Measurements from ENCODE around the gene NPTX1.

Gene NPTX1

DNA sequence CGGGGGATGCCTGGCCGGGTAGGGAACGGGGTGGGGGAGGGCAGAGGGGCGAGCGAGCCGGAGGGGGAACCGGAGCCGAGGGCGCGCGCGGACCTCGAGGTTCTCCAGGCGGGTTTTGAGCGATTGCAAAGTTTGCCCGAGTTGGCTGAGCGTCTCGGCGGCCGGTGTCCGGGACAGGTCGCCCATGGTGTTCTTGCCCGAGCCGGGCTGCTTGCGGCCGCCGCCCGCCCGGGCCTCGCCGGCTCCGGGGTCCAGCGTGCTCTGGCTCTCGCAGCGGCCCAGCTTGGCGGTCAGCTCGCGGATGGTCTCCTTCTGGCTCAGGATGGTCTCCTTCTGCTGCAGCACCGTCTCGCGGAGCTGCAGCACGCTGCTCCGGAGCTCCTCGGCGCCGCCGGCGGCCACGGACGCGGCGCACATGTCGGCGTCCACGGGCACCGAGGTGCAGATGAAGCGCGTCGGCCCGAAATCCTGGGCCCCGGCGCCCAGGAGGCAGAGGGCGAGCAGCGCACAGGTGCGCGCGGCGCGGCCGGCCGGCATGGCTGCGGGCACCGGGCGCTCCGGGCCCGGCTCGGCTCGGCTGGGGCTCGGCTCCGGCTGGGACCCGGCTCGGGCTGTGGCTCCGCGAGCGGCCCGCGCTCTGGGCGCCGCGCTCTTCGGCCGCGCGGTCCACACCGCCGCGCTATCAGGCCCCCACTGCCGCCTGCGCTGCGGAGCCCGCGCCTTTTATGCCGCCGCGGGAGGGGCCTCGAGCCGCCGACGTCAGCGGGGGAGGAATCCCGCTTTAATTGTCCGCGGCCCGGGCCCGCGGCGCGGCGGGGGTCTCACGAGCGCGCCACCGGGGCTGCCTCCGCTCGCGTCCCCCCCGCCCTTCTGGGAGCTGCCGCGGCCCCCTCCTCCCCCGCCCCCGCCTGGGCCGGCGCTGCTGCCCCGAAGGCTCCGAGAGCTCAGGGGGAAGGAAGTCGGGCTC is at the start of gene NPTX1:
Gene NPTX1, minus strand, starts transcription at position 698 of the 967 bp plus-strand sequence. Its CDS starts 161 bp downstream, at position 537.
- ATAC-seq = no peak
- peaks cover 73% of the 10 kb centered on the region for H3K27me3 Mint-ChIP-seq

DNA sequence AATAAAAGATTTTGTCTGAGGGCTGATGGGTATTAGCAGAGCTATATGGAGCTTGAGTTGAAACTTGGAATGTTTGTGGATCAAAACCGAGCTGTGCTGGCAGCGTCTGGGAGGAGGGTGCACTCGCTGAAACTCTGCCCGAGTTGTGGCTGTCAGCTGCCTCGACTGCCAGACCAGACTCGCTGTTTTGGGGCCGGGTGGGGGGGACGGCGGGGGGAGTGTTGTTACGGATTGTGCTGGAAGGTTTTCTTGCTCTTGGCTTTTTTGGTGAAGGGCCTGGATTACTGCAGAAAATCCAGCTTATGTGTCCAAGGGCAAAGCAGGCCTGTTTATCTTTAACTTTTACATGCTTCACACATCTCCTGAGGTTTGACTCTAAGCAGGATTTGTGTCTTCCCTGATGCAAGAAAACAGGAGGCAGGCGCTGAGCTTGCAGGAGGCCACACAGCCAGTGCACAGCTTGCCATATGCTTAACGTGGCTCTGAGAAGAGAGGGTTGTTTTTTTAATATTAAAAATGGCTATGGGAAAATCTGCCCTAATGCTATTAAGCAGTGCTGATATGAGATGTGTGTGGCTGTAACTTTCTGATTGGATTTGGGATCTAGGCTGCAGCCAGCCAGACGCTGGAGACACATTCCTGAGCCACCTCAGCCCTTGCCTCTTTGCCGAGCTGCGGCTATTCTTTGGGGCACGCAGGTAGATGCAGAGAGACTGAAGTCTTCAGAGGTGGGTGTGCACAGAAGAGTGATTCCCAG is 47.7 kb upstream of the NPTX1 start:
- no peaks in the 10 kb centered on the region for H3K36me3 Mint-ChIP-seq
- H3K27me3 Mint-ChIP-seq = peaks cover 48% of the 10 kb centered on the region
- no peaks in the 10 kb centered on the region for H3K4me1 Mint-ChIP-seq
- H3K27ac Mint-ChIP-seq = no peak overlapping the region
- no peaks in the 10 kb centered on the region for H3K9me3 Mint-ChIP-seq
- no peak overlapping the region for H3K4me3 Mint-ChIP-seq
- no peak for ATAC-seq

More for the DNA sequence above, at the start of gene NPTX1:
- Mint-ChIP-seq H3K4me3 (peak within 1 kb of the TSS; percentile 57), H3K9me3 (no peaks in the 10 kb centered on the region), H3K4me1 (peaks cover 23% of the 10 kb centered on the region), H3K36me3 (no peaks in the 10 kb centered on the region), H3K27ac (no peak within 1 kb of the TSS)

DNA sequence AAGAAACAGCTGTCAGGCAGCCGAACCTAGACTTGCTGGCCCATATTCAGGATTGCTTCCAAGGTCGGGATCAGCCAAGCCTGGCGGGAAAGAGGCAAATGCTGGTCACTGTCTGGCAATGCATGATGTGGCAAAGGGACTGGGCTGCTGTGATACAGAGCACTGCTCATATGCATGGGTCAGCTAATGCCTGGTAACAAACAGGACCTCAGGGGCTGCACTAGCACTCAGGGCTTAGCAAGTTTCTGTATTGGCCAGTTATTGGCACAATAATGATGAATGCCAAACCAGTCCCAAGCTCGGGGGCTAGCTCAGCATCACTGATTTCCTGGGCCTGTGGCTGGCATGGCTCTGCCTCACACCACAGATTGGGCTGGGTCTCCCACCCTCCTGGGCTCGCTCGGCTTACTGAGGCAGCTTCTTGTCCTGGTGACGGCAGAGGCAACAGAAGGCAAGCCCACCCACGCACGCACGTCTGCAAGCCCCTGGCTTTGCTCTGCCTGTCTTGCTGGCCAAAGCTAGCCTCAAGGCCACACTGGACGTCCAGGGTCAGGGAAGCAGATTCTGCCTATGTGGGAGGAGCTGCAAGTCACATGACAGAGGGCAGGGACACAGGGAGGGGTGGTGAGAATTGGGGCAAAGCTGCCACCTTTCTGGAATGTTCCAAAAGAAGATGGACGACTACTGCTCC is 46.8 kb upstream of the NPTX1 start:
- H3K27me3 Mint-ChIP-seq = peaks cover 49% of the 10 kb centered on the region
- H3K4me3 Mint-ChIP-seq = no peak overlapping the region
- H3K9me3 Mint-ChIP-seq = peaks cover 5% of the 10 kb centered on the region
- no peaks in the 10 kb centered on the region for H3K36me3 Mint-ChIP-seq
- no peak overlapping the region for H3K27ac Mint-ChIP-seq
- no peak for ATAC-seq
- no peaks in the 10 kb centered on the region for H3K4me1 Mint-ChIP-seq

- no peak for ATAC-seq
- H3K4me1 Mint-ChIP-seq = no peaks in the 10 kb centered on the region
- H3K36me3 Mint-ChIP-seq = no peaks in the 10 kb centered on the region
- H3K27me3 Mint-ChIP-seq = peaks cover 43% of the 10 kb centered on the region
- no peak overlapping the region for H3K4me3 Mint-ChIP-seq
- H3K9me3 Mint-ChIP-seq = peaks cover 5% of the 10 kb centered on the region
- no peak overlapping the region for H3K27ac Mint-ChIP-seq
These were observed 44.5 kb upstream of the NPTX1 start for GRCh38 chr17:80520810-80521455.

GRCh38 chr17:80519091-80519781 is 42.8 kb upstream of the NPTX1 start:
- Mint-ChIP-seq H3K4me1 (no peaks in the 10 kb centered on the region), H3K27ac (no peak overlapping the region), H3K9me3 (peaks cover 5% of the 10 kb centered on the region), H3K4me3 (no peak overlapping the region), H3K36me3 (no peaks in the 10 kb centered on the region), H3K27me3 (peaks cover 34% of the 10 kb centered on the region)
- ATAC-seq = no peak

DNA sequence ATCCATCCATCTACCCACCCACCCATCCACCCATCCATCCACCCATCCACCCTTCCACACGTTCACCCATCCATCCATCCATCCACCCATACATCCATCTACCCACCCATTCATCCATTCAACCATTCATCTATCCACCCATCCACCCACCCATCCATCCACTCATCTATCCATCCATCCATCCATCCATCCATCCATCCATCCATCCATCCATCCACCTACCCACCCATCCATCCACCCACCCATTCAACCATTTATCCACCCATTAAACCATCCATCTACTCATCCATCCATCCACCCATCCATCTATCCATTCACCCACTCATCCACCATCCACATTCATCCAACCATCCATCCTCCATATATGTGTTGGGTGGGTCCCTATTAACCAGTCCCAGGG is 42.0 kb upstream of the NPTX1 start:
- no peak overlapping the region for H3K4me3 Mint-ChIP-seq
- no peaks in the 10 kb centered on the region for H3K36me3 Mint-ChIP-seq
- H3K27ac Mint-ChIP-seq = no peak overlapping the region
- no peak for ATAC-seq
- peaks cover 38% of the 10 kb centered on the region for H3K27me3 Mint-ChIP-seq
- H3K9me3 Mint-ChIP-seq = peaks cover 5% of the 10 kb centered on the region
- no peaks in the 10 kb centered on the region for H3K4me1 Mint-ChIP-seq

DNA sequence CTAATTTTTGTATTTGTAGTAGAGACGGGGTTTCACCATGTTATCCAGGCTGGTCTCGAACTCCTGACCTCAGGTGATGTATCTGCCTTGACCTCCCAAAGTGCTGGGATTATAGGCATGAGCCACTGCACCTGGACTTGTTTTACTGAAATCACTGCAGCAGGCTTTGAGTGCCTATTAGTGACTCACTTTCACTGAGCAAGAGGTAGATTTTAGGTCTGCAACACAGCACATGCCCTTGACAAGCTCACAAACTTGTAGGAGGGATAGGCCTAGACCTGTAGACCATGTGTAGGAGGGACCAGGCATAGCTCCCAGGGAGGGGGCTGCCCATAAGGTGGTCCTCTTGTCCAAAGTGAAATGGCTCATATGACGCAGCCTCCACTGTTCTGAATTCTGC is 41.2 kb upstream of the NPTX1 start:
- Mint-ChIP-seq H3K27ac (no peak overlapping the region), H3K4me1 (no peaks in the 10 kb centered on the region), H3K27me3 (peaks cover 44% of the 10 kb centered on the region), H3K9me3 (peaks cover 5% of the 10 kb centered on the region), H3K4me3 (no peak overlapping the region), H3K36me3 (no peaks in the 10 kb centered on the region)
- no peak for ATAC-seq

DNA sequence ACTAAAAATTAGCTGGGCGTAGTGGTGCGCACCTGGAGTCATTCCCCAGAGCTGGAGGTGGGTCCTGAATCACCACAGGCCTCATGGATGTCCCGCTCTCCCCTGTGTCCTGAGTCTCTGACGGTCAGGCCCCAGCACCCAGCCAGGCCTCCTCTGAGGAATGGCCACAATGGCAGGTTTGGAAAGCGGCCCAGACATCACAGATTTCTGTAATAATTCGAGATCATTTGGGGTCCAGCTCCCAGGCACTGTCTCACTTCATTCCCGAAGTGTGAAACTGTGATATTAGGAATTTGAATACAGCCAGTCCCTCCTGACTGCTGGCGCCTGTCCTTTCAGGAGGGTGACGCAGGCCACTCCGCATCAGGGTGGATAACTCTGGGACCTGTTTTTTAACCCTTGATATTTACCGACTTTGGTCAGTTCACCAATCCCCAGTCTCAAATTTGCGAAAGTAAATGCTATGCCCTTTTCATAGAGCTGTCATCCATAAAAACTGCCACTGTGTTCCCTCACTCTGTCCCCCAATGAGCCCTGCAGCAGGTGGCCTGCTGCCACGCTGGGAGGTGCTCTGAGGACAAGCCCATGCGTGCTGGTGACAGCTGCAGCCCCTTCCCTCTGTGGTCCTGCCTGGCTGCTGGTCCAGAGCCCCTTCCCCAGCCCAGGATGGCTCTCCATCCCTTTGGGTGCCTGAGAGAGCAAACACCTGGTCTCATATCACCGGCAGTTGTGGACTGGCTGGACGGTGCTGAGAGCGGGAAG is 39.9 kb upstream of the NPTX1 start:
- ATAC-seq = no peak
- no peaks in the 10 kb centered on the region for H3K4me1 Mint-ChIP-seq
- no peak overlapping the region for H3K27ac Mint-ChIP-seq
- H3K36me3 Mint-ChIP-seq = no peaks in the 10 kb centered on the region
- no peak overlapping the region for H3K4me3 Mint-ChIP-seq
- peaks cover 5% of the 10 kb centered on the region for H3K9me3 Mint-ChIP-seq
- H3K27me3 Mint-ChIP-seq = peaks cover 41% of the 10 kb centered on the region

DNA sequence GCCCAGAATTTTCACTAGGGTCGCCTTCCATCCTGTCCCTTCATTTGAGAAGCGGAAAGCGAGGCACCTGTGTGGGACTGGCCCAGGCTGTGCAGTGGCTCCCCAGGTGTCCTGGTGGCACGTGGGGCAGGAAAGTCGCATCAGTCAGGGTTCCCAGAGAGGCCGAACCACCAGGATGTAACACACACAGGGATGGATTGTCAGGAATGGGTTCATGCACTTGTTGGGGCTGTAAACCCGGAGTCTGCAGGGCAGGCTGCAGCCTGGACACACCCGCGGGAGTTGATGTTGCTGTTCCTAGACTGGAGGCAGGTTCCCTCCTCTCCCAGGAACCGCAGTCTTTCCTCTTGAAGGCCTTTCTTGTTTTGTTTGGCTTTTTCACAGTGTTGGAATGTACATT is 37.5 kb upstream of the NPTX1 start:
- no peak for ATAC-seq
- Mint-ChIP-seq H3K36me3 (no peaks in the 10 kb centered on the region), H3K27me3 (peaks cover 33% of the 10 kb centered on the region), H3K4me3 (no peak overlapping the region), H3K4me1 (no peaks in the 10 kb centered on the region), H3K27ac (no peak overlapping the region), H3K9me3 (peaks cover 5% of the 10 kb centered on the region)

DNA sequence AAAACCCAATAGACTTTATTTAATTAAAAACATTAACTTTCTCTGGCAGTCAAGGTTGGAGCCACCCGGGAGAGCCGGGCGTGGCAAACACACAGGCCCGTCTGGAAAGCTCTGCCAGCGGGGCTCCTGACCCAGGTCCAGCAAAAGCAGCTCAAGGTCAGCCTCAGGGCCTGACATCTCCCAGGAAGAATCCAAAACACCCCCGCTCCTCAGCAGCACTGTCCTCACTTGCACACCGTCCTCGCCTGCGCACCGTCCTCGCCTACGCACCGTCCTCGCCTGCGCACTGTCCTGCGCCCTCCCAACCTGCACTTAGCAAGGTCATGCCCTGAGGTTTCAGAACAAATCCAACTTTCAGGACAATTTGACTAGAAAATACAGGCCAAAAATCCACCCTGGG is 36.8 kb upstream of the NPTX1 start:
- Mint-ChIP-seq H3K4me3 (no peak overlapping the region), H3K4me1 (no peaks in the 10 kb centered on the region), H3K27me3 (peaks cover 26% of the 10 kb centered on the region), H3K27ac (no peak overlapping the region), H3K36me3 (no peaks in the 10 kb centered on the region), H3K9me3 (peaks cover under 1% of the 10 kb centered on the region)
- ATAC-seq = no peak

- Mint-ChIP-seq H3K4me1 (no peaks in the 10 kb centered on the region), H3K9me3 (no peaks in the 10 kb centered on the region), H3K4me3 (no peak overlapping the region), H3K27ac (no peak overlapping the region), H3K27me3 (peaks cover 20% of the 10 kb centered on the region), H3K36me3 (no peaks in the 10 kb centered on the region)
- ATAC-seq = no peak
These were observed 35.8 kb upstream of the NPTX1 start for GRCh38 chr17:80512233-80512632.

- Mint-ChIP-seq H3K4me3 (no peak overlapping the region), H3K36me3 (no peaks in the 10 kb centered on the region), H3K9me3 (no peaks in the 10 kb centered on the region), H3K4me1 (no peaks in the 10 kb centered on the region), H3K27ac (no peak overlapping the region), H3K27me3 (peaks cover 17% of the 10 kb centered on the region)
- no peak for ATAC-seq
These were observed 35.1 kb upstream of the NPTX1 start for GRCh38 chr17:80511222-80512180.

DNA sequence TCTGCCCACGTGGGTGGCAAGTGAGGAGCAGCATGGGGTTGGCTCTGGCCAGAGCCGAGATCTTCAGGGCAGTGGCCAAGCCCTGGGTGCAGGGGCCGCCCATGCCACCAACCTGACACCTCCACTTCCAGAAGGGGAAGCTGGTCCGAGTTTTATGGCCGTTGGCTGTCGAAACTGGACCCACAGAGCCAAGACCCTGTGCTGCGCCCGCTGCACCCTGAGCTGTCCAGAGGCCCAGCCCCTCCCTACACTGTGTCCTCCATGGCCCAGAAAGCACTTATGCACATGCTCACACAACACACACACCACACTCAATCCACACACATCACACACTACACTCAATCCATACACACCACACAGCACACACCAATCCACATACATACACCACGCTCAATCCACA is 34.4 kb upstream of the NPTX1 start:
- Mint-ChIP-seq H3K27me3 (peaks cover 18% of the 10 kb centered on the region), H3K9me3 (no peaks in the 10 kb centered on the region), H3K27ac (no peak overlapping the region), H3K36me3 (no peaks in the 10 kb centered on the region), H3K4me1 (no peaks in the 10 kb centered on the region), H3K4me3 (no peak overlapping the region)
- no peak for ATAC-seq

Data from stimulated activated memory B cell treated with anti-CD40 and anti-IgM and Interleukin-4, amounts not matched to agents 10 μg/mL and 1 μg/mL and 100 μg/mL, for 72 hours (primary cell).